Upper lobe of right lung (tissue), 1 donor: ENCODE data around the gene ERICH2. TPM values are rescaled to one million over a fixed set of nuclear protein-coding genes. Genes with fewer than 3 reads are reported as not detected.

Source experiments
- ATAC-seq: fragments of 200-7000 bp; cut with Tn5 transposase; one replicate; pipeline ENCODE4 v1.9.1; 2020; ENCODE audit warnings: mild to moderate bottlenecking, moderate library complexity
- DNase-seq: peaks from one replicate; pipeline ENCODE4 v3.0.0-alpha.2; 2020
- H3K27ac ChIP-seq: fragments of 200-600 bp; one replicate; pipeline ENCODE4 v1.8.0; 2022
- H3K27me3 ChIP-seq: fragments of 200-600 bp; one replicate; pipeline ENCODE4 v1.8.0; 2022; ENCODE audit warnings: mild to moderate bottlenecking
- H3K36me3 ChIP-seq: fragments of 200-600 bp; one replicate; pipeline ENCODE4 v1.8.0; 2022
- H3K4me1 ChIP-seq: fragments of 200-600 bp; one replicate; pipeline ENCODE4 v1.8.0; 2022
- H3K4me3 ChIP-seq: fragments of 200-600 bp; one replicate; pipeline ENCODE4 v1.8.0; 2022; ENCODE audit warnings: mild to moderate bottlenecking
- H3K9me3 ChIP-seq: fragments of 200-600 bp; one replicate; pipeline ENCODE4 v1.8.0; 2022
- intact Hi-C: fragments of 100-400 bp; cut with DNase I; formaldehyde crosslinking; loops from one replicate; pipeline ENCODE4 v1.11.0; 2022
- total RNA-seq: library from RNA; stranded (reverse); fragmentation: NEBNext Ultra II Directional; extraction: Animal tissue kit (Norgen Biotek cat#: 25700); gene quantifications from one replicate; pipeline ENCODE4 v1.2.1, GENCODE V29; 2021
- TF ChIP-seq, protein P1 (sequence below): fragments of 200-600 bp; IDR thresholded peaks from one replicate; pipeline ENCODE4 v1.8.0; 2022; ENCODE audit warnings: antibody characterized with exemption
- donor health status: DM: no; HTN: yes; CAD: no; lungs with severe emphysema.

The ERICH2 gene
- total RNA-seq, 1 donor from 2014 or later, result 5.6 TPM

DNA sequence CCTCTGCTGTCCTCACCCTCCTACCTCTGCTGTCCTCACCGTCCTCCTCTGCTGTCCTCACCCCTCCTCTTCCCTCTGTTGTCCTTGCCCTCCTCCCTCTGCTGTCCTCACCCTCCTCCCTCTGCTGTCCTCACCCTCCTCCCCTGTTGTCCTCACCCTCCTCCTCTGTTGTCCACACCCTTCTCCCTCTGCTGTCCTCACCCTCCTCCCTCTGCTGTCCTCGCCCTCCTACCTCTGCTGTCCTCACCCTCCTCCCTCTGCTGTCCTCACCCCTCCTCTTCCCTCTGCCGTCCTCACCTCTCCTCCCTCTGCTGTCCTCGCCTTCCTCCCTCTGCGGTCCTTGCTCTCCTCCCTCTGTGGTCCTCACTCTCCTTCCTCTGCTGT lies 58.3 kb downstream of the ERICH2 start:
- Histone ChIP-seq H3K4me1 (peaks cover 4% of the 10 kb centered on the region), H3K4me3 (no peak overlapping the region), H3K9me3 (no peaks in the 10 kb centered on the region), H3K36me3 (no peaks in the 10 kb centered on the region), H3K27me3 (peaks cover 31% of the 10 kb centered on the region), H3K27ac (no peak overlapping the region)
- no peak for DNase-seq
- intact Hi-C loops, result no loop called here
- TF ChIP-seq, protein P1, sequence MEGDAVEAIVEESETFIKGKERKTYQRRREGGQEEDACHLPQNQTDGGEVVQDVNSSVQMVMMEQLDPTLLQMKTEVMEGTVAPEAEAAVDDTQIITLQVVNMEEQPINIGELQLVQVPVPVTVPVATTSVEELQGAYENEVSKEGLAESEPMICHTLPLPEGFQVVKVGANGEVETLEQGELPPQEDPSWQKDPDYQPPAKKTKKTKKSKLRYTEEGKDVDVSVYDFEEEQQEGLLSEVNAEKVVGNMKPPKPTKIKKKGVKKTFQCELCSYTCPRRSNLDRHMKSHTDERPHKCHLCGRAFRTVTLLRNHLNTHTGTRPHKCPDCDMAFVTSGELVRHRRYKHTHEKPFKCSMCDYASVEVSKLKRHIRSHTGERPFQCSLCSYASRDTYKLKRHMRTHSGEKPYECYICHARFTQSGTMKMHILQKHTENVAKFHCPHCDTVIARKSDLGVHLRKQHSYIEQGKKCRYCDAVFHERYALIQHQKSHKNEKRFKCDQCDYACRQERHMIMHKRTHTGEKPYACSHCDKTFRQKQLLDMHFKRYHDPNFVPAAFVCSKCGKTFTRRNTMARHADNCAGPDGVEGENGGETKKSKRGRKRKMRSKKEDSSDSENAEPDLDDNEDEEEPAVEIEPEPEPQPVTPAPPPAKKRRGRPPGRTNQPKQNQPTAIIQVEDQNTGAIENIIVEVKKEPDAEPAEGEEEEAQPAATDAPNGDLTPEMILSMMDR, result no peak
- no peak for ATAC-seq

GRCh38 chr2:170829036-170829435 lies 58.9 kb downstream of the ERICH2 start:
- TF ChIP-seq, protein P1, result no peak
- DNase-seq (no peak), ATAC-seq (no peak)
- intact Hi-C loops, result no loop called here
- Histone ChIP-seq H3K27me3 (peaks cover 26% of the 10 kb centered on the region), H3K4me3 (no peak overlapping the region), H3K27ac (no peak overlapping the region), H3K36me3 (no peaks in the 10 kb centered on the region), H3K9me3 (no peaks in the 10 kb centered on the region), H3K4me1 (no peaks in the 10 kb centered on the region)

DNA sequence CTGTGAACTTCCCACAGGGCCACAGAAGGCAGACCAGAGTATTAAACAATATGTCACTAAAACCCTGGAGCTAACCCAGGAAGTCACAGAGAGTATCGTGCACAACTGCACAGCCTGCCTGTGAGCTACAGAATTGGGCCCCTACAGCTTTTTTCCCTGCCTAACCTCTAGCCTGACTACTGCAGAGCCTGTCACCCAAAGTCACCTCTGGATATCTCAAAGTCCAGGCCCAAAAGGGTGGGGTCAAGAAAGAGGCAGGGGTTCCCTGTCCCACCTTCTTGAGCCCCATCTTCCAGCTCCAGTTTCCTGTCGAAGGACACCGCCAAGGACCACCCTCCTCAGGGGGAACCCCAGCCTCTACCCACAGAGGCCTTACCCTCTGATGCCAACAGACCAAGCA lies 60.0 kb downstream of the ERICH2 start:
- Histone ChIP-seq H3K27me3 (peaks cover 17% of the 10 kb centered on the region), H3K4me1 (no peaks in the 10 kb centered on the region), H3K4me3 (no peak overlapping the region), H3K27ac (no peak overlapping the region), H3K36me3 (no peaks in the 10 kb centered on the region), H3K9me3 (no peaks in the 10 kb centered on the region)
- TF ChIP-seq, protein P1, result no peak
- ATAC-seq (peak; percentile 26), DNase-seq (no peak)
- intact Hi-C loops, result no loop called here

DNA sequence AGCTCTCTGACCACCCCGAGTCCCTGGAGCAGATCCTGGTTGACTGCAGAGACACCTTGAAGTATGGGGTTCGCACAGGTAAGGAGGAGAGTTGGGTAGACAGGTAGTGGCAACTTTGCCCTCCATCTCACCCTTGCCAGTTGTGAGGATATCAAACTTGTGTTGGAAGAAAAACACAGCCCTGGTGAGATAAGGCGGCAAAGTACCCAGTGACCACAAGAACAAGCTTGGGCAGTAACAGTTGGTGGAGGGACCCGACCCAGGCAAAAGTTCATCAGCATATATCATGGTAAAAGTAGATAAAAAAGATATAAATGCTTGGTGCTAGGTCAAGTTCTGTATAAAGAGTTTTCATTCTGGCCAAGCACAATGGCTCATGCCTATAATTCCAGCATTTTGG lies 60.9 kb downstream of the ERICH2 start:
- Histone ChIP-seq H3K4me3 (no peak overlapping the region), H3K27me3 (peaks cover 11% of the 10 kb centered on the region), H3K4me1 (no peaks in the 10 kb centered on the region), H3K27ac (no peak overlapping the region), H3K36me3 (no peaks in the 10 kb centered on the region), H3K9me3 (no peaks in the 10 kb centered on the region)
- intact Hi-C loops, result no loop called here
- no peak for DNase-seq
- ATAC-seq, result no peak
- TF ChIP-seq, protein P1, result no peak

- Histone ChIP-seq H3K9me3 (no peaks in the 10 kb centered on the region), H3K4me3 (no peak overlapping the region), H3K4me1 (no peaks in the 10 kb centered on the region), H3K27ac (no peak overlapping the region), H3K27me3 (no peaks in the 10 kb centered on the region), H3K36me3 (no peaks in the 10 kb centered on the region)
- intact Hi-C loops, result no loop called here
- no peak for DNase-seq
- ATAC-seq, result no peak
- TF ChIP-seq, protein P1, result no peak
Measured at GRCh38 chr2:170836027-170836426, 65.8 kb downstream of the ERICH2 start.

DNA sequence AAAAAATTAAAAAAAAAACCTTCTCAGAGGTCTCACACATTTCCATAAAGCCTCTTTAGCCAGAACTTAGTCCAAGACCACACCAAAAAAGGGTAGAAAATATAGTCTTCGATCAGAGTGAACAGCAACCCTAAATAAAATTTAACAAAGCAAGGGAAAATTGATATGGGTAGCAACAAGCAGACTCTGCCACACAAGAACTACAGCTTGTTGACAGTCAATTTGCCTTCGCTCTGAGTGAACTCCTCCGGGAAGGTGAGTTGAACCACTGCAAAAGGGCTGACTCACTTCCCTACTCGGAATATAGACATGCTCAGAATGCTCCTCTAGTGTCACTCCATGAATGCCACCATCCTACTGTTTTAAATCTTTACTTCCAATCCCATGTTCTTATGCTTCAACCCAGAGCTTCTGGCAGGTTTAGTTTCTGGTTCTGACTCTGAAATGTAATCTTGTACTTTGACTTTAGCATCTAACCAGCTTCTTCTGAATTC lies 70.6 kb downstream of the ERICH2 start:
- Histone ChIP-seq H3K27ac (no peak overlapping the region), H3K4me1 (no peaks in the 10 kb centered on the region), H3K4me3 (no peak overlapping the region), H3K27me3 (no peaks in the 10 kb centered on the region), H3K36me3 (no peaks in the 10 kb centered on the region), H3K9me3 (no peaks in the 10 kb centered on the region)
- DNase-seq (no peak), ATAC-seq (no peak)
- TF ChIP-seq, protein P1, result no peak
- intact Hi-C loops, result no loop called here
